Caki2 (cell line): ENCODE measurements around the gene VPS50. TPM values are rescaled to one million over a fixed set of nuclear protein-coding genes. Genes with fewer than 3 reads are reported as not detected.
"Not testable (repeated sequence)": the region's sequence is repeated elsewhere in the genome, so short reads cannot be mapped to it uniquely, and the experiment has no call there.

Source experiments
- DNase-seq: peaks from one replicate; pipeline ENCODE4 v3.0.0-alpha.2; 2015; ENCODE audit warnings: low read depth
- in situ Hi-C: cut with HindIII; loops from 2 replicates; pipeline ENCODE4 v1.10.0; 2016; ENCODE audit warnings: low sequenced_read_pairs, low pct_unique_long_range_greater_than_20kb, mixed read lengths
- total RNA-seq: library from RNA; depleted of rRNA; stranded (reverse); fragments of >200 nt; shearing (Covaris generic); gene quantifications from 2 replicates; pipeline ENCODE4 v1.2.3, GENCODE V29; 2014; ENCODE audit warnings: low replicate concordance; rRNA removed

VPS50 gene
- total RNA-seq, 1 experiment from 2014 or later: 10.4 TPM

DNA sequence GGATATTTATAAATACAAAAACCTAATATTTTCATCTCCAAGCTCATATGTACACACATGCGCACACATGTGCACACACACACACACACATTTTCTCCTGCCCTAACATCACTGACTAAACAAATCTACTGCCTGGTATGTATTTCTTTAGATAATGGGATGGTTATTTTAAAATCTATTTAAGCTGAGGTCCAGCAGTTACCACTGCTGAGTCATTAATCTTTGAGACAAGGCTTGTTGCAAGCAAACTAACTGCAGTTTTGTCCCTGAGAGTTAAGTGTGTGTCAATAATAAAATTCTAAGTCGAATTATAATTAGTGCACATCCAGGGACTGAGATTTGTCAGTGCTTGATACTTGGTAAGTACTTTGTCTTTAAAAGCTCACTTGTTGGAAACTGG, 135.1 kb downstream of the VPS50 start:
- in situ Hi-C loops: no loop called here
- no peak for DNase-seq

DNA sequence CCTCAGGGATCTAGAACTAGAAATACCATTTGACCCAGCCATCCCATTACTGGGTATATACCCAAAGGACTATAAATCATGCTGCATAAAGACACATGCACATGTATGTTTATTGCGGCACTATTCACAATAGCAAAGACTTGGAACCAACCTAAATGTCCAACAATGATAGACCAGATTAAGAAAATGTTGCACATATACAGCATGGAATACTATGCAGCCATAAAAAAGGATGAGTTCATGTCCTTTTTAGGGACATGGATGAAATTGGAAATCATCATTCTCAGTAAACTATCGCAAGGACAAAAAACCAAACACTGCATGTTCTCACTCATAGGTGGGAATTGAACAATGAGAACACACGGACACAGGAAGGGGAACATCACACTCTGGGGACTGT, 138.8 kb downstream of the VPS50 start:
- in situ Hi-C loops, DNase-seq: not testable (repeated sequence)

DNA sequence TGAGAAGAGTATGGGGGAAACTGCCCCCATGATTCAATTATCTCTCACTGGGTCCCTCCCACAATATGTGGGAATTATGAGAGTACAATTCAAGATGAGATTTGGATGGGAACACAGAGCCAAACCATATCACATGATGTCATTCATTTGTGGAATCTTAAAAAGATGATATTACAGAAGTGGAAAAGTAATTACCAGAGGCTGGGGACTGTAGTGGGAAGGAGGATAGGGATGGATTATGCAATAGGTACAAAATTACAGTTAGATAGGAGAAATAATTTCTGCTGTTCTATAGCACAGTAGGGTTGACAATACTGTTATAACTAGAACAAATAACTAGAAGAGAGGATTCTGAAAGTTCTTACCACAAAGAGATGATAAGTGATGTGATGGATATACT, 141.4 kb downstream of the VPS50 start:
- in situ Hi-C loops: no loop called here
- DNase-seq: no peak

DNA sequence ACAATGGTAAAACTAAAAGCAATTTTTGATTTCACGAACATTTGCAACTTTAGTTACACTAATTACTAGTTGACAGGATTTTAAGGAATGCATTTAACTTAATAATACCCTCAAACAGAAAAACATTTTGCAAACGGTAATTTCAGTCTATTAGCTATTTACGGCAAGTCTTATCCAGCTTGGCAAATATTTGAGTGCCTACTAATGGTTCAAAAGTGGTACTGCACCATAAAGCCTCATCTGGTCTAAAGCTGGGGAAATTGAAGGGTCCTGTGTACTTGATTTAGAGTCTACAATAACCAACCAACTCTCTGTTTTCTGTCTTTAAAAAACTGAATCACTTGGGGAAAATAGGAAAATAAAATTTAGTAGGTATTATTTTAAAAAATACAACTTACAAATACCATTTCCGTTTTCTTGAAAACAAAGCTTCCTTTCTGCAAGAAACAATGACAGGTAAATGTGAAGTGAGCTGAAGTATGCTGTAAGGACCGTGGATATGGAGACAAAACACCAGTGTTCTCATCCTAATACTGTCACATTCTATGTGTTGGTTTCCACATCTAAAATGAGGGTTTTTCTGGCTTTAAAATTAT, 142.3 kb downstream of the VPS50 start:
- in situ Hi-C loops: no loop called here
- DNase-seq: no peak

DNA sequence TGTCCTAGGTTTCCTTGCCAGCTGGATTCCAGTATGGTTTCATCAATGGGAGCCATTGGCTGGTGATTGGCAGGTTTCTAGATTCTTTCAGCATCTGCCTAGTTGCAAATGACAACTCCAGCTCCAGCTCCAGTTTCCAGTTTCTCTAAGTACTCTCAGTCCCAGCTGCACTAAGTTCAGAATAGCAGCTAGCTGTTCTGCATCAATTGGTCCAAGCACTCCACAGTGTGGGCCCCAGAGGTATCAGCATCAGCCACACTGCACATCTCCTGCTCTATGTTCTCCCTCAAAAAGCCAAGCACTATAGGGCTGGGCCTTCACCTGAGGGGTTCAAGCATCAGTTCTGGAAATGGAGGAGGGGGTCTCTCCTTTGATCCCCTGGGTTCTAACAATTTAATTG, 143.4 kb downstream of the VPS50 start:
- DNase-seq: no peak
- in situ Hi-C loops: no loop called here

DNA sequence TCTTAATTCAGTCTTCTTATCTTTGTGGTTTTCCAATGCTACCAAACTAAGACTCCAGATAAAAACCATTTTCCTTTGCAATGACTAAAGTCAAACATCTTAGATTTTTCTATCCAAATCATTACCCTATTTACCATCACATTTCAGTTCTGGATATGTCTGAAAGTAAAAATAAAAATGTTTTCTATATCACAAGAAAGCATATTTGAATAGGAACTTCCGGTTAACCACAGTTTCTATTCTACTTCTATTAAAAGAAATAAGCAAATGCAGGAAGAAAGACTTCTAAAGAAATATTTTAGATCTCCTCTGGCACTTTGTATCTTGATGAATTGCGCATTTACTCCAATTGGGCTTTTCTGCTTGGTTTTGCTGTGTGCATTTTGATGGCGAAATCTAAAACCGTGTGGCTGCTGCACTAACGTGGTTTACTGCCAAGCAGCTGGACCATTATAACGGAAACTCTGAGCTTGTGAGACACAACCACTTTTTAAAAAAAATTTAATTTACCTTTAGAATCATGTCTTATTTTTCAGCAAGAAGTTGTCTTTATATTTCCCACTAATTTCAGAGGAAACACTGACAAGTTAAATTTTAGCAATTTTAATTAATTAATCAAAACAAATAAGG, 146.1 kb downstream of the VPS50 start:
- in situ Hi-C loops: no loop called here
- DNase-seq: no peak

- no peak for DNase-seq
- in situ Hi-C loops: no loop called here
Measured at GRCh38 chr7:93382362-93382761, 150.2 kb downstream of the VPS50 start.

- in situ Hi-C loops: no loop called here
- peak; percentile 16 for DNase-seq
Measured at GRCh38 chr7:93390660-93391059, 158.5 kb downstream of the VPS50 start.

DNA sequence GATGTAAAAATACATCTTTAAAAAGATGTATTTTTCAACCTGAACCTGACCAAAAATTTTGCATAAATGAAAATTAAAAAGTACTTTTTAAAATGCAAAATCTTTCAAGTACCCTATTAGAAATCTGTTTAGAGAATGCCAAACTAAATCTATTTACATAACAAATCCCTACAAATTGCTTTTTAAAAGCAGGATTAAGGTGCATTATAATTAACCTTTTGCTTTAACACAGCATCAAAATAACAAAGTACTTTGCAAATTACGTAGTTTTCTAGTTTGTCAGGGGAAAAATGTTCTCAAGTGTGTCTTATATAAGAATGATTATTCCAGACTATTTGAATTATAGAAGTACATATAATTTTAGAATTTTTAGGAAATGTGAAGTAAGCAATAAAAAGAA, 160.8 kb downstream of the VPS50 start:
- DNase-seq: no peak
- in situ Hi-C loops: no loop called here

DNA sequence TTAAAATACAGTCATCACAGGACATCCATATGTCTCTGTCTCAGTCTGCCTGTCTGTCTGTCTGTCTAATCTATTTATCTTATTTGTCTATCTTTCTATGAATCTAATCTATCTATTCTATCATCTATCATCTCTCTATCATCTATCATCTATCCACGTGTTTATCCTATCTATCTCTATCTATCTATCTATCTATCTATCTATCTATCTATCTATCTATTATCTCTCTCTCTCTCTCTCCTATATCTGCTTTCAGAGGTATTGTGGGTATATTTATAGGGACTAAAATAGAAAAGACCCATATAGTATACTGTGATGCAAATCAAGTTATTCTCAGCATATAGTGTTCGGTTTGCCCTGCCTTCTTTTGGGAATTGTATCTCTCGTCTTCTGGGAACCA, 167.5 kb downstream of the VPS50 start:
- in situ Hi-C loops: no loop called here
- no peak for DNase-seq

- in situ Hi-C loops: no loop called here
- no peak for DNase-seq
Measured at GRCh38 chr7:93402944-93403343, 170.8 kb downstream of the VPS50 start.

DNA sequence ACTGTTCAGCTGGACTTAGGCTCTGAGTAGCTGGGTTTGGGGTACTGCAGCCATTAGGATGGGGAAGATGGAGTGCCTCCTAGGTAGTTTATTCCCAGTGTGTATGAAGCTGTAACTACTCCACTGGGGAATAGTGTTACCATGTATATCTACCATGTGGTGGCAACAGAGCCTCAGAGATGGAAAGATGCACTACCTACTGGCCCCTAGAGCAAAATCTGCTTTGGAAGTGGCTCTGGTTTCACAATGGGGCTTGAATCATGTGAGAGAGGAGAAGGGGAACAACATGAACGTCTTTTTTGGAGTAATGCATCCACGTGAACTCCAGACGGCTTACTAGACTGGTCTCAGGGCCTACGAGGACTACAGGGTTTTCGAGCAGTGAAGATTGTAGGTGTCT, 175.1 kb downstream of the VPS50 start:
- in situ Hi-C loops: no loop called here

GRCh38 chr7:93409324-93409723, 177.2 kb downstream of the VPS50 start:
- no peak for DNase-seq
- in situ Hi-C loops: no loop called here

More for the DNA sequence above, 175.1 kb downstream of the VPS50 start:
- no peak for DNase-seq

Other genes with a start within 250 kb of the VPS50 start
- gene SAMD9, start 114.4 kb upstream of the VPS50 start, total RNA-seq: 4.0 and 6.4 TPM in 2 replicates
- 0.17 and 1.0 TPM in 2 replicates for gene SAMD9L, start 84.0 kb upstream of the VPS50 start, total RNA-seq
- gene HEPACAM2, start 5.9 kb upstream of the VPS50 start, total RNA-seq: not detected in 2 replicates